ENCODE results near the gene CFAP45.

CFAP45 gene

GRCh38 chr1:159832309-159832708 is 67.7 kb downstream of the CFAP45 start:
- Histone ChIP-seq H3K27me3 (replicated peaks; ENCODE audit: control insufficient read depth, insufficient read depth, low read length) (no peaks in the 10 kb centered on the region), H3K4me3 (replicated peaks; ENCODE audit: low read depth, low read length) (no peak overlapping the region), H3K36me3 (ENCODE audit: control insufficient read depth, insufficient read depth, low read length) (no peaks in the 10 kb centered on the region)
- TF ChIP-seq, protein P1, sequence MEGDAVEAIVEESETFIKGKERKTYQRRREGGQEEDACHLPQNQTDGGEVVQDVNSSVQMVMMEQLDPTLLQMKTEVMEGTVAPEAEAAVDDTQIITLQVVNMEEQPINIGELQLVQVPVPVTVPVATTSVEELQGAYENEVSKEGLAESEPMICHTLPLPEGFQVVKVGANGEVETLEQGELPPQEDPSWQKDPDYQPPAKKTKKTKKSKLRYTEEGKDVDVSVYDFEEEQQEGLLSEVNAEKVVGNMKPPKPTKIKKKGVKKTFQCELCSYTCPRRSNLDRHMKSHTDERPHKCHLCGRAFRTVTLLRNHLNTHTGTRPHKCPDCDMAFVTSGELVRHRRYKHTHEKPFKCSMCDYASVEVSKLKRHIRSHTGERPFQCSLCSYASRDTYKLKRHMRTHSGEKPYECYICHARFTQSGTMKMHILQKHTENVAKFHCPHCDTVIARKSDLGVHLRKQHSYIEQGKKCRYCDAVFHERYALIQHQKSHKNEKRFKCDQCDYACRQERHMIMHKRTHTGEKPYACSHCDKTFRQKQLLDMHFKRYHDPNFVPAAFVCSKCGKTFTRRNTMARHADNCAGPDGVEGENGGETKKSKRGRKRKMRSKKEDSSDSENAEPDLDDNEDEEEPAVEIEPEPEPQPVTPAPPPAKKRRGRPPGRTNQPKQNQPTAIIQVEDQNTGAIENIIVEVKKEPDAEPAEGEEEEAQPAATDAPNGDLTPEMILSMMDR (IDR thresholded peaks at IDR 0.05; ENCODE audit: insufficient read depth, low read length, poor library complexity, severe bottlenecking): no peak
- DNase-seq (ENCODE audit: extremely low read depth, insufficient read length): no peak

GRCh38 chr1:159831412-159832141 is 68.4 kb downstream of the CFAP45 start:
- no peak for DNase-seq (ENCODE audit: extremely low read depth, insufficient read length)
- H3K36me3 ChIP-seq (ENCODE audit: control insufficient read depth, insufficient read depth, low read length): no peaks in the 10 kb centered on the region

DNA sequence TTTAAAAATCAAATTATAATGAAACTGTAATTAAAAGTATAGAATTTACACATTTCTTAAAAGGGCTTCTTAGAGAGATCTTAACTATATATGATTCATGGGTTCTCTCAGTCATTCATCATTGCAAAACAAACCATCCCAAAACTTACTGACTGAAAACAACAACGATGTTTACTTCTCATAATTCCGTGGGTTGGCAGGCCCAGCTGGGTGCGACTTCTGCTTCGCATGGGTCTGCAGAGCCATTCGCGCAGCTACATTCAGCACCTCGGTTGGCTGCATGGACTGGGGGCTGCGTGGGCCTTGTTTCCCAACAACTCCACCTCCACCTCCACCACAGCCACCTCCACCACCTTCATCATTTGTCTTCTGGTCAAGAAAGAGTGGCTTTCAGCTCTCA is 69.2 kb downstream of the CFAP45 start:
- TF ChIP-seq, protein P1 (IDR thresholded peaks at IDR 0.05; ENCODE audit: insufficient read depth, low read length, poor library complexity, severe bottlenecking): no peak
- H3K4me3 ChIP-seq (replicated peaks; ENCODE audit: low read depth, low read length): no peak overlapping the region
- no peaks in the 10 kb centered on the region for H3K36me3 ChIP-seq (ENCODE audit: control insufficient read depth, insufficient read depth, low read length)
- no peak for DNase-seq (ENCODE audit: extremely low read depth, insufficient read length)
- H3K27me3 ChIP-seq (replicated peaks; ENCODE audit: control insufficient read depth, insufficient read depth, low read length): no peaks in the 10 kb centered on the region

More at GRCh38 chr1:159831412-159832141, 68.4 kb downstream of the CFAP45 start:
- TF ChIP-seq, protein P1 (IDR thresholded peaks at IDR 0.05; ENCODE audit: insufficient read depth, low read length, poor library complexity, severe bottlenecking): no peak
- H3K27me3 ChIP-seq (replicated peaks; ENCODE audit: control insufficient read depth, insufficient read depth, low read length): no peaks in the 10 kb centered on the region
- no peak overlapping the region for H3K4me3 ChIP-seq (replicated peaks; ENCODE audit: low read depth, low read length)

GRCh38 chr1:159829822-159830465 is 70.0 kb downstream of the CFAP45 start:
- Histone ChIP-seq H3K36me3 (ENCODE audit: control insufficient read depth, insufficient read depth, low read length) (no peaks in the 10 kb centered on the region), H3K27me3 (replicated peaks; ENCODE audit: control insufficient read depth, insufficient read depth, low read length) (no peaks in the 10 kb centered on the region), H3K4me3 (replicated peaks; ENCODE audit: low read depth, low read length) (no peak overlapping the region)
- DNase-seq (ENCODE audit: extremely low read depth, insufficient read length): no peak
- TF ChIP-seq, protein P1 (IDR thresholded peaks at IDR 0.05; ENCODE audit: insufficient read depth, low read length, poor library complexity, severe bottlenecking): no peak

GRCh38 chr1:159829273-159829634 is 70.7 kb downstream of the CFAP45 start:
- TF ChIP-seq, protein P1 (IDR thresholded peaks at IDR 0.05; ENCODE audit: insufficient read depth, low read length, poor library complexity, severe bottlenecking): peak; percentile 72
- no peaks in the 10 kb centered on the region; the same call in 1 of the 2 replicates for H3K27me3 ChIP-seq (replicated peaks; ENCODE audit: control insufficient read depth, insufficient read depth, low read length)
- no peaks in the 10 kb centered on the region for H3K36me3 ChIP-seq (ENCODE audit: control insufficient read depth, insufficient read depth, low read length)
- no peak overlapping the region for H3K4me3 ChIP-seq (replicated peaks; ENCODE audit: low read depth, low read length)
- no peak for DNase-seq (ENCODE audit: extremely low read depth, insufficient read length)

Measured in GM06990 (cell line).